Measurements from ENCODE around the gene NEK5.
A peak's percentile ranks its signal among the peaks of the same experiment; 100 is the strongest.

NEK5 gene

GRCh38 chr13:52147225-52147624 lies 18.4 kb upstream of the NEK5 start:
- CTCF ChIA-PET = interaction anchor here (1.2 kb wide), 1 partner anchor 19 kb away, joined by 4 read pairs; no protein-coding TSS in a partner anchor

GRCh38 chr13:52141299-52141698 lies 12.4 kb upstream of the NEK5 start:
- DNase-seq (ENCODE audit: low read depth, low spot score) = no peak
- POLR2A ChIA-PET = no interaction called here
- CTCF ChIA-PET = interaction anchor here (0.8 to 1.2 kb wide), 6 partner anchors 10 to 310 kb away, joined by 3 to 8 read pairs (median 4); partner anchors contain the start of genes NEK5 and VPS36

More at GRCh38 chr13:52147225-52147624, 18.4 kb upstream of the NEK5 start:
- POLR2A ChIA-PET = no interaction called here
- no peak for TF ChIP-seq CTCF (IDR thresholded peaks at IDR 0.05; ENCODE audit: insufficient read depth, low read length, missing control alignments)
- no peak for DNase-seq (ENCODE audit: low read depth, low spot score)
- H3K4me3 ChIP-seq (ENCODE audit: low read depth, low read length) = no peak overlapping the region

GRCh38 chr13:52137489-52137888 lies 8.6 kb upstream of the NEK5 start:
- CTCF ChIA-PET = interaction anchor here (1.5 to 2.0 kb wide), 2 partner anchors 64 to 322 kb away, joined by 3 to 4 read pairs; no protein-coding TSS in a partner anchor
- no peak for TF ChIP-seq CTCF (IDR thresholded peaks at IDR 0.05; ENCODE audit: insufficient read depth, low read length, missing control alignments)
- no peak overlapping the region for H3K4me3 ChIP-seq (ENCODE audit: low read depth, low read length)
- no peak for DNase-seq (ENCODE audit: low read depth, low spot score)
- POLR2A ChIA-PET = no interaction called here

More at GRCh38 chr13:52141299-52141698, 12.4 kb upstream of the NEK5 start:
- TF ChIP-seq CTCF (IDR thresholded peaks at IDR 0.05; ENCODE audit: insufficient read depth, low read length, missing control alignments) = no peak
- H3K4me3 ChIP-seq (ENCODE audit: low read depth, low read length) = no peak overlapping the region

- CTCF ChIA-PET = interaction anchor here (1.5 to 2.0 kb wide), 2 partner anchors 65 to 322 kb away, joined by 3 to 4 read pairs; no protein-coding TSS in a partner anchor
- no peak for DNase-seq (ENCODE audit: low read depth, low spot score)
- TF ChIP-seq CTCF (IDR thresholded peaks at IDR 0.05; ENCODE audit: insufficient read depth, low read length, missing control alignments) = no peak
- POLR2A ChIA-PET = no interaction called here
- no peak overlapping the region for H3K4me3 ChIP-seq (ENCODE audit: low read depth, low read length)
Measured at GRCh38 chr13:52136763-52137162, 7.9 kb upstream of the NEK5 start.

GRCh38 chr13:52130641-52131040 lies 1.8 kb upstream of the NEK5 start:
- H3K4me3 ChIP-seq (ENCODE audit: low read depth, low read length) = no peak overlapping the region
- CTCF ChIA-PET = interaction anchor here (0.8 to 2.0 kb wide), 3 partner anchors 10 to 320 kb away, joined by 3 to 8 read pairs (median 5); partner anchors contain the start of gene VPS36
- POLR2A ChIA-PET = no interaction called here
- DNase-seq (ENCODE audit: low read depth, low spot score) = no peak
- no peak for TF ChIP-seq CTCF (IDR thresholded peaks at IDR 0.05; ENCODE audit: insufficient read depth, low read length, missing control alignments)

GRCh38 chr13:52127783-52128702 lies 830 bp downstream of the NEK5 start:
- peak; percentile 66 for TF ChIP-seq CTCF (IDR thresholded peaks at IDR 0.05; ENCODE audit: insufficient read depth, low read length, missing control alignments)
- no peak for DNase-seq (ENCODE audit: low read depth, low spot score)
- CTCF ChIA-PET = interaction anchor here (0.6 to 5.2 kb wide), 52 partner anchors 9 to 1003 kb away, joined by 3 to 115 read pairs (median 4); no protein-coding TSS in a partner anchor
- H3K4me3 ChIP-seq (ENCODE audit: low read depth, low read length) = peak overlapping the region; percentile 67
- POLR2A ChIA-PET = interaction anchor here (0.9 kb wide), 1 partner anchor 323 kb away, joined by 3 read pairs; the partner anchor contains the start of gene VPS36
